Heart left ventricle (tissue), 13 donors: ENCODE measurements around the gene MCF2L.

Source experiments
- POLR2A ChIP-seq, 2 donors: fragments of 450-650 bp; IDR thresholded peaks; one replicate each; pipeline ENCODE4 v1.6.1; 2017; ENCODE audit warnings: antibody characterized with exemption in 2 of 2, mild to moderate bottlenecking in 2 of 2, moderate library complexity in 2 of 2
- TF ChIP-seq, protein P1 (sequence below), 12 donors: fragments of 200-600 bp; sonication (generic) in 4 of 12; IDR thresholded peaks; one replicate each; pipeline versions ENCODE4 v1.5.0 to v1.8.0; 2018 to 2022; ENCODE audit warnings: antibody characterized with exemption in 12 of 12, mild to moderate bottlenecking in 5 of 12
- donor health status: ischemic (EF 13 %, LVEDD 7.1; RV severe dilation, severe dysfunction).
- donor health status: DM: no; HTN: yes; CAD: no.
- donor health status: DM: no; HTN: no; CAD: no.
- donor health status: ischemic (EF 25% LVEDD 6.9; RV normal size, moderate dysfunction).
- donor health status: ischemic (EF 25% LVEDD 5.7; RV mildly dilated, moderate dysfunction).
- donor health status: ischemic (EF 35%, LVEDD 5.7; RV mildly dilated, moderate dysfunction).
- donor health status: nonischemic (EF 11% LVEDD 7.7; RV severe dilation, severe dysfunction).
- donor health status: DM: yes; HTN: yes; CAD: no.
- donor health status: PGD.
- donor health status: ischemic (EF 29% LVEDD 5.4; RV normal size, mild dysfunction).
- donor health status: nonischemic (EF 23%, LVEDD 6.1; RV moderate dilation, normal function).

DNA sequence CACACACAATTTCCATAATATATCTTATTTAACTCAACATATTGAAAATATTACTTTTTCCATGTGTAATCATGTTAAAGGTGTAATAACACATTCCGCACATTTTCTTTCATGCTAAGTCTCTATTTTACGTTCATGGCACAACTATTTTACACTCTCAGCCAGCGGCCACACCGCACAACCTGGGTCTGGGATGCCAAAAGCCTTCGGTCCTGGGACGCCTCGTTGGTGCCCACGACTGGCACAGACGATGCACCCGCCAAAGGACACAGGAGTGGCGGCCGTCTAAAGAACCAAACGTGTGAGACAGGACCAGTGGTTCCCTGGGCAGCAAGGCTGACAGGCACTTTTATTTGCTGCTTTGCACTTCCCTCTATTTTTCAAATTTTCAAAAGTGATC is 179.4 kb downstream of the MCF2L start:
- TF ChIP-seq POLR2A (IDR thresholded peaks at IDR 0.05): no peak
- TF ChIP-seq, protein P1, sequence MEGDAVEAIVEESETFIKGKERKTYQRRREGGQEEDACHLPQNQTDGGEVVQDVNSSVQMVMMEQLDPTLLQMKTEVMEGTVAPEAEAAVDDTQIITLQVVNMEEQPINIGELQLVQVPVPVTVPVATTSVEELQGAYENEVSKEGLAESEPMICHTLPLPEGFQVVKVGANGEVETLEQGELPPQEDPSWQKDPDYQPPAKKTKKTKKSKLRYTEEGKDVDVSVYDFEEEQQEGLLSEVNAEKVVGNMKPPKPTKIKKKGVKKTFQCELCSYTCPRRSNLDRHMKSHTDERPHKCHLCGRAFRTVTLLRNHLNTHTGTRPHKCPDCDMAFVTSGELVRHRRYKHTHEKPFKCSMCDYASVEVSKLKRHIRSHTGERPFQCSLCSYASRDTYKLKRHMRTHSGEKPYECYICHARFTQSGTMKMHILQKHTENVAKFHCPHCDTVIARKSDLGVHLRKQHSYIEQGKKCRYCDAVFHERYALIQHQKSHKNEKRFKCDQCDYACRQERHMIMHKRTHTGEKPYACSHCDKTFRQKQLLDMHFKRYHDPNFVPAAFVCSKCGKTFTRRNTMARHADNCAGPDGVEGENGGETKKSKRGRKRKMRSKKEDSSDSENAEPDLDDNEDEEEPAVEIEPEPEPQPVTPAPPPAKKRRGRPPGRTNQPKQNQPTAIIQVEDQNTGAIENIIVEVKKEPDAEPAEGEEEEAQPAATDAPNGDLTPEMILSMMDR (IDR thresholded peaks at IDR 0.05): no peak
